ENCODE results near the gene PDE7B. TPM values are rescaled to one million over a fixed set of nuclear protein-coding genes. Genes with fewer than 3 reads are reported as not detected.

Gene PDE7B
- total RNA-seq, 4 donors from 2014 or later = 3.4 to 15.4 (median 9.3) TPM

GRCh38 chr6:136184738-136185137 is 333.2 kb downstream of the PDE7B start:
- intact Hi-C loops (cut with DNase I) = no loop called here
- no peak for TF ChIP-seq POLR2A (IDR thresholded peaks at IDR 0.05; ENCODE audit: low read depth)
- TF ChIP-seq EP300 (IDR thresholded peaks at IDR 0.05) = no peak
- no peak for TF ChIP-seq POLR2AphosphoS5 (IDR thresholded peaks at IDR 0.05)
- TF ChIP-seq, protein P1, sequence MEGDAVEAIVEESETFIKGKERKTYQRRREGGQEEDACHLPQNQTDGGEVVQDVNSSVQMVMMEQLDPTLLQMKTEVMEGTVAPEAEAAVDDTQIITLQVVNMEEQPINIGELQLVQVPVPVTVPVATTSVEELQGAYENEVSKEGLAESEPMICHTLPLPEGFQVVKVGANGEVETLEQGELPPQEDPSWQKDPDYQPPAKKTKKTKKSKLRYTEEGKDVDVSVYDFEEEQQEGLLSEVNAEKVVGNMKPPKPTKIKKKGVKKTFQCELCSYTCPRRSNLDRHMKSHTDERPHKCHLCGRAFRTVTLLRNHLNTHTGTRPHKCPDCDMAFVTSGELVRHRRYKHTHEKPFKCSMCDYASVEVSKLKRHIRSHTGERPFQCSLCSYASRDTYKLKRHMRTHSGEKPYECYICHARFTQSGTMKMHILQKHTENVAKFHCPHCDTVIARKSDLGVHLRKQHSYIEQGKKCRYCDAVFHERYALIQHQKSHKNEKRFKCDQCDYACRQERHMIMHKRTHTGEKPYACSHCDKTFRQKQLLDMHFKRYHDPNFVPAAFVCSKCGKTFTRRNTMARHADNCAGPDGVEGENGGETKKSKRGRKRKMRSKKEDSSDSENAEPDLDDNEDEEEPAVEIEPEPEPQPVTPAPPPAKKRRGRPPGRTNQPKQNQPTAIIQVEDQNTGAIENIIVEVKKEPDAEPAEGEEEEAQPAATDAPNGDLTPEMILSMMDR (IDR thresholded peaks at IDR 0.05) = no peak
- 87% methylated on average over 1 of the region's 1 CpG for WGBS
- H3K27ac ChIP-seq (replicated peaks in 1 of 4) = no peak overlapping the region
- H3K4me1 ChIP-seq = peaks cover 8 to 15% (median 11%) of the 10 kb centered on the region in 4 donors
- H3K27me3 ChIP-seq = no peaks in the 10 kb centered on the region
- no peaks in the 10 kb centered on the region for H3K9me3 ChIP-seq
- peaks cover 4 to 33% (median 15%) of the 10 kb centered on the region in 4 donors for H3K36me3 ChIP-seq
- no peak overlapping the region for H3K4me3 ChIP-seq
- no peak for DNase-seq (ENCODE audit: extremely low spot score)

GRCh38 chr6:136186363-136186762 is 334.9 kb downstream of the PDE7B start:
- no peak overlapping the region for H3K27ac ChIP-seq (replicated peaks in 1 of 4)

DNA sequence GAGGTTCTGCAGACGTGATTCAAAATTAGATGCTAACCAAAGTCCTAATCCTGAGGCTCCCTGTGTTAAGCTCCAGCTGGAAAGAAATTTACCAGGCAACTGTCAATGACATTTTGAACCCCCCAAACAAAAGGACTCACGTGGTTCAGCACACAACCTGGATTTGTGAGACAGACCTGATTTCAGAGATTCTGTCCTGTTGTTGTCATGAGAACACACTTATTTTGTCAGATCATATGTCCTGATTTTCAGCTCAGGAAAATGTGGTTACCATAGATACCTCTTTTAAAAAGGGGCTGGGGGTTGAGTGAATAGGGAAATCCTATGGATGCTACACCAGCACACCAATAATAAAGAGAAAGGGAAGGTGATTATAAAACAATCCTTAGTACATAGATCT is 337.0 kb downstream of the PDE7B start:
- intact Hi-C loops (cut with DNase I) = no loop called here
- Histone ChIP-seq H3K36me3 (peaks cover 4 to 43% (median 31%) of the 10 kb centered on the region in 4 donors), H3K27me3 (no peaks in the 10 kb centered on the region), H3K4me1 (no peaks in the 10 kb centered on the region), H3K4me3 (no peak overlapping the region), H3K27ac (replicated peaks in 1 of 4) (no peak overlapping the region), H3K9me3 (no peaks in the 10 kb centered on the region)
- no peak for DNase-seq (ENCODE audit: extremely low spot score)
- WGBS = 79% methylated on average over 2 of the region's 2 CpGs
- TF ChIP-seq POLR2A (IDR thresholded peaks at IDR 0.05; ENCODE audit: low read depth) (no peak), EP300 (IDR thresholded peaks at IDR 0.05) (no peak), POLR2AphosphoS5 (IDR thresholded peaks at IDR 0.05) (no peak)
- TF ChIP-seq, protein P1 (IDR thresholded peaks at IDR 0.05) = no peak

More at GRCh38 chr6:136186363-136186762, 334.9 kb downstream of the PDE7B start:
- TF ChIP-seq EP300 (IDR thresholded peaks at IDR 0.05) (no peak), POLR2AphosphoS5 (IDR thresholded peaks at IDR 0.05) (no peak), POLR2A (IDR thresholded peaks at IDR 0.05; ENCODE audit: low read depth) (no peak)
- TF ChIP-seq, protein P1 (IDR thresholded peaks at IDR 0.05) = no peak
- Histone ChIP-seq H3K9me3 (no peaks in the 10 kb centered on the region), H3K36me3 (peaks cover 4 to 36% (median 17%) of the 10 kb centered on the region in 4 donors), H3K4me3 (no peak overlapping the region), H3K27me3 (no peaks in the 10 kb centered on the region), H3K4me1 (peaks cover 0 to 5% (median under 1%) of the 10 kb centered on the region in 4 donors)
- intact Hi-C loops (cut with DNase I) = no loop called here
- 100% methylated on average over 1 of the region's 1 CpG for WGBS
- DNase-seq (ENCODE audit: extremely low spot score) = no peak

- H3K4me3 ChIP-seq = no peak overlapping the region
- no peaks in the 10 kb centered on the region for H3K4me1 ChIP-seq
- H3K36me3 ChIP-seq = peaks cover 4 to 43% (median 31%) of the 10 kb centered on the region in 4 donors
- DNase-seq (ENCODE audit: extremely low spot score) = no peak
- H3K27me3 ChIP-seq = no peaks in the 10 kb centered on the region
- intact Hi-C loops (cut with DNase I) = no loop called here
- no peak overlapping the region for H3K27ac ChIP-seq (replicated peaks in 1 of 4)
- no peak for TF ChIP-seq EP300 (IDR thresholded peaks at IDR 0.05)
- TF ChIP-seq, protein P1 (IDR thresholded peaks at IDR 0.05) = no peak
- no peak for TF ChIP-seq POLR2AphosphoS5 (IDR thresholded peaks at IDR 0.05)
- TF ChIP-seq POLR2A (IDR thresholded peaks at IDR 0.05; ENCODE audit: low read depth) = no peak
- 98% methylated on average over 3 of the region's 3 CpGs for WGBS
- no peaks in the 10 kb centered on the region for H3K9me3 ChIP-seq
These were observed 337.6 kb downstream of the PDE7B start for GRCh38 chr6:136189104-136189503.
